GM21619 (cell line): ENCODE results near the gene MYH2.

Source experiments
- ATAC-seq: cut with Tn5 transposase; IDR thresholded peaks from one replicate; pipeline ENCODE4 v1.9.1; 2021; ENCODE audit not compliant: unreplicated experiment

The MYH2 gene

GRCh38 chr17:10516638-10517037 is 32.8 kb downstream of the MYH2 start:
- ATAC-seq: no peak

GRCh38 chr17:10516065-10516464 is 33.4 kb downstream of the MYH2 start:
- no peak for ATAC-seq

GRCh38 chr17:10513299-10514067 is 36.0 kb downstream of the MYH2 start:
- ATAC-seq: no peak

GRCh38 chr17:10512856-10513255 is 36.6 kb downstream of the MYH2 start:
- ATAC-seq: no peak

DNA sequence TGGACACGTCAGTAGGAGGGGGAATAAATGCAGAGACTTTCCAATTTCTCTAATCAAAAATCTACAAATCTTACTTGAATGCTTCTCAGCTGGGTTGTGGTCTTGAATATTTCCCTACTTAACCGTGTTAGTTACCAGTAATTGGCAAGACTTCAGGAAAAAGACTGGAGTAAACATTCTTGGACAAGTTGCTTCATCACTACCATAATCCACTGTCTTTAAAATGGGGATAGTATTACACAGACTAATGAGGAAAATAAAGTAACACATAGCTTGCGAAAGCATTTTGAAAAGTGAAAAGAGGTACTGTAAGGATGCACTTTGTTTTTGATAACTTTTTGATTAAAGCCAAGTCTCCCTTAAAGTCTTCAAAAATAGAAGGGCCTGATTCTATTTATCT is 49.5 kb downstream of the MYH2 start:
- ATAC-seq: no peak

DNA sequence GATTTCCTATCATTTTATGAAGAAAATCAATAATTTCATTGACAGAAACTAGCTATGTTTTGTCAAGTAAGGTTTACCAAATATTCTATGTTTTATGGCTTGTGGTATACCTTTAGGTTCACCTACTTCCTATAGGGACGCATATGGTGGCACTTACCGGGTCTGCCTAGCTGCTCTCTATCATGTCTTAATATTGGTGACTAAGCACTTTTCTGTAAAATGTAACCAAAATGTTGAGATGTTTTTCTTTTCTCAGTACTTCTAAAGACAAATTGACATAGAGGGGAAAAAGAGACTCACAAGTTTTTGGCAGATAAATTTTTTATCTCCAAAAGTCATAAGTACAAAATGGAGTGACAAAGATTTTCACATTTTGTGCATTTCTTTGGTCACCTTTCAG is 57.5 kb downstream of the MYH2 start:
- ATAC-seq: no peak

- no peak for ATAC-seq
Measured at GRCh38 chr17:10482252-10482651, 67.2 kb downstream of the MYH2 start.

GRCh38 chr17:10477701-10478100 is 71.8 kb downstream of the MYH2 start:
- no peak for ATAC-seq

GRCh38 chr17:10474536-10474935 is 74.9 kb downstream of the MYH2 start:
- ATAC-seq: no peak

- ATAC-seq: no peak
Measured at GRCh38 chr17:10471858-10472257, 77.6 kb downstream of the MYH2 start.
